Left ventricle myocardium inferior (tissue), 1 donor: ENCODE measurements around the gene POU2F1. TPM values are rescaled to one million over a fixed set of nuclear protein-coding genes. Genes with fewer than 3 reads are reported as not detected.

Source experiments
- DNase-seq: peaks from one replicate; pipeline ENCODE4 v3.0.0-alpha.2; 2020
- H3K27ac ChIP-seq: fragments of 200-600 bp; replicated peaks from 2 replicates; pipeline ENCODE4 v1.8.0; 2021
- H3K27me3 ChIP-seq: fragments of 200-600 bp; 2 replicates; pipeline ENCODE4 v1.8.0; 2021; ENCODE audit warnings: low read depth
- H3K36me3 ChIP-seq: fragments of 200-600 bp; 2 replicates; pipeline ENCODE4 v1.8.0; 2021
- H3K4me1 ChIP-seq: fragments of 200-600 bp; 2 replicates; pipeline ENCODE4 v1.8.0; 2021
- H3K4me3 ChIP-seq: fragments of 200-600 bp; 2 replicates; pipeline ENCODE4 v1.8.0; 2021; ENCODE audit warnings: mild to moderate bottlenecking, moderate library complexity
- H3K9me3 ChIP-seq: fragments of 200-600 bp; replicated peaks from 2 replicates; pipeline ENCODE4 v1.8.0; 2021
- CTCF ChIP-seq: fragments of 200-600 bp; IDR thresholded peaks from 2 replicates; pipeline ENCODE4 v1.8.0; 2021; ENCODE audit warnings: antibody characterized with exemption, mild to moderate bottlenecking, borderline replicate concordance
- intact Hi-C: fragments of 100-400 bp; cut with micrococcal nuclease; formaldehyde crosslinking; loops from one replicate; pipeline ENCODE4 v1.11.0; 2022
- total RNA-seq: library from RNA; stranded (reverse); fragmentation: NEBNext Ultra II Directional; extraction: Animal tissue kit (Norgen Biotek cat#: 25700); gene quantifications from one replicate; pipeline ENCODE4 v1.2.1, GENCODE V29; 2021
- donor health status: DM: no; HTN: yes; CAD: no; lungs with severe emphysema.

POU2F1 gene
- total RNA-seq, 1 donor from 2014 or later: 7.5 TPM

DNA sequence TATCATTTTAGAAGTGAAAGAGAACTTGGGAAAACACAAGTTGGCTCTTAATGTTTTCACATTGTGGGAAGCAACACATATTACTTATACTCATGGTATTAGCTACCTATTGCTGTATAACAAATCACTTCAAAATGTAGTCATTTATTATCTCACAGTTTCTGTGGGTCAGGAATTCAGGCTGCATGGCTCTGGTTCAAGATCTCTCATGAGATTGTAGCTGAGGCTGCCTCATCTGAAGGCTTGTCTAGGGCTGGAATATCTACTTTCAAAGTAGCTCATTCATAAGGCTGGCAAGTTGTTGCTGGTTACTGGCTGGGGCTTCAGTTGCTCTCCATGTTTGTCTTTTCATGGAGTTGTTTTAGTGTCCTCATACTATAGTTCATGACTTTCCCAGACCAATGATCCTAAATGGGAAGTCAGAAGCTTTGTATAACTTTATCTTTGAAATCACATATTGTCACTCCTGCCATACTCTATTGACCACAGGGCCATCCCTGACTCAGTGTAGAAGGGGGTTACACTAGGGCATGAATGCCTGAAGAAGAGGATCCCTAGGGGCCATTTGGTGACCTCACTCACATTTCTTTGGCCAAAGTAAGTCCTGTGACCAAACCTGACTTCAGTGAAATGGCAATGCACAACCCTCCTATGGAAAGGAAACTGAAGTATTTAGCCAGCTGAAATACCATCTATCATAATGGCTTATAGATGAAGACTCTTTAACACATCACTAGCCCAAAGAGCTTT, 37.9 kb upstream of the POU2F1 start:
- no peaks in the 10 kb centered on the region for H3K9me3 ChIP-seq
- H3K4me3 ChIP-seq: no peak overlapping the region
- H3K36me3 ChIP-seq: no peaks in the 10 kb centered on the region
- DNase-seq: no peak
- H3K4me1 ChIP-seq: no peaks in the 10 kb centered on the region
- no peak overlapping the region for H3K27ac ChIP-seq
- H3K27me3 ChIP-seq: no peaks in the 10 kb centered on the region
- intact Hi-C loops: no loop called here
- TF ChIP-seq CTCF: no peak

DNA sequence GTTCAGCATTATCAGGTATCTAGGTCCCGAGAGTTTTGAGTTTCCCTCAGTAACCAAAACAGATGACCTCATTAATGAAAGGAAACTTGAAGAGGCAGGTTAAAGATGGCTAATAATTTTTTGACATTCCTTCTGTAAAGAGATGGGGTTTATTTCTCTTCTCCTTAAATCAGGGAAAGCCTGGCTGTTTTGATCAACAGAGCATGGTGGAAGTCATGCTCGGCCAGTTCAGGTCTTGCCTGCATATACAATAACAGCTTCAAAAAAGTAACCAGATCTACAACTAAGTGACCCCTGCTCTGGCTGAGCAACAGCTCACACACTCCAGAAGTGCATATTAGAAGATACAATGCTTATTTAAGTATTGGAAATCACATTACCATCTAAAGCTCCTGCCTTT, 36.6 kb upstream of the POU2F1 start:
- no peaks in the 10 kb centered on the region for H3K4me1 ChIP-seq
- no peak for TF ChIP-seq CTCF
- no peak for DNase-seq
- no peak overlapping the region for H3K27ac ChIP-seq
- no peaks in the 10 kb centered on the region for H3K27me3 ChIP-seq
- intact Hi-C loops: no loop called here
- H3K36me3 ChIP-seq: no peaks in the 10 kb centered on the region
- H3K9me3 ChIP-seq: no peaks in the 10 kb centered on the region
- H3K4me3 ChIP-seq: no peak overlapping the region

DNA sequence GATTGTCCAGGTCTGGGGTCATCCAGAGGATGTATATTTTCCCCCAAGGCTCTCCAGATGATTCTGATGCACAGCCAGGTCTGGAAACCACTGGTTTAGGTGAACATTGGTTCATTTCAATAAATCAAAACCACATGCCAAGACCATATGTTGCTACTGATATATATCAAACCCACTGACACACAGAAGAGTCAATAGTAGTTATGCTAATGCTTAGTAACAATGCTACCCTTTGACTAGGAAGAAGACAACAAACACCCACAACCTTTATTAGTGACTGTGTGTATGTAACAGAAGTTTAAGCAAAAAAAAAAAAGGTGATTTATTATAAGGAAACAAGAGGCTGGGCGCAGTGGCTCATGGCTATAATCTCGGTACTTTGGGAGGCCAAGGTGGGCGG, 35.6 kb upstream of the POU2F1 start:
- Histone ChIP-seq H3K4me3 (no peak overlapping the region), H3K27me3 (no peaks in the 10 kb centered on the region), H3K36me3 (no peaks in the 10 kb centered on the region), H3K27ac (no peak overlapping the region), H3K4me1 (no peaks in the 10 kb centered on the region), H3K9me3 (no peaks in the 10 kb centered on the region)
- no peak for TF ChIP-seq CTCF
- intact Hi-C loops: no loop called here
- no peak for DNase-seq

DNA sequence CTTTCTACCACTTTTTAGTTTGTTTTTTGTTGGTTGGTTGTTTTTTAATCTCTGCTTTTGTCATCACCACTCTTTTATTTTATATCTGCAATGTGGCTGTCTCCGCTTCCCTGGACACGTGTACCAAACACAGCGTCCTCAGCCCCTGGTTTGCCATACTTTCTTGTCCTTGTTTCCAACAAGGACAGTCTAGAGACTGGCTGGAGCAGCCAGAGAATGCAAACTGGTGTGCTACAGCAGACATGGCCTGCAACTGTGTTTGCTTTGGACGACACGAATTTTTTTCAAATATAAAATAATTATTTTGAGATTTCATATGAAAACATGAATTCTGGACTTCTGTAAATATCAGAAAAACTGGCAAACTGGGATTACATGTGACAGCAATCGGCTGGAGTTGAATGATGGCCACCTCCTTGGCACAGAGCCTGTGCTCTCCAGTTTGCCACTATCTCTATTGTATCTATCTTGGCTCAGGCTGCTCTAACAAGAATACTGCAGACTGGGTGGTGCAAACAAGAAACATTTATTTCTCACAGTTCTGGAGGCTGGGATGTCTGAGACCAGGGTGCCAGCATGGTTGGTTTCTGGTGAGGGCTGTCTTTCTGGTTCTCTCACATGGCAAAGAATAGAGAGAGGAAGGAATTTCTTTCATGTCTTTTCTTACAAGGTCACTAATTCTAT, 34.6 kb upstream of the POU2F1 start:
- DNase-seq: no peak
- TF ChIP-seq CTCF: no peak
- H3K27ac ChIP-seq: no peak overlapping the region
- no peaks in the 10 kb centered on the region for H3K27me3 ChIP-seq
- intact Hi-C loops: no loop called here
- no peak overlapping the region for H3K4me3 ChIP-seq
- no peaks in the 10 kb centered on the region for H3K36me3 ChIP-seq
- H3K4me1 ChIP-seq: no peaks in the 10 kb centered on the region
- H3K9me3 ChIP-seq: no peaks in the 10 kb centered on the region

- intact Hi-C loops: no loop called here
Observed at GRCh38 chr1:167186771-167187170, 33.9 kb upstream of the POU2F1 start.

More at GRCh38 chr1:167186771-167187170, 33.9 kb upstream of the POU2F1 start:
- no peak for DNase-seq
- no peak overlapping the region for H3K27ac ChIP-seq
- H3K9me3 ChIP-seq: no peaks in the 10 kb centered on the region
- no peaks in the 10 kb centered on the region for H3K27me3 ChIP-seq
- H3K4me3 ChIP-seq: no peak overlapping the region
- H3K4me1 ChIP-seq: no peaks in the 10 kb centered on the region
- H3K36me3 ChIP-seq: no peaks in the 10 kb centered on the region
- no peak for TF ChIP-seq CTCF
